GM04503 (cell line): ENCODE measurements around the gene GNA12.
"Not testable (repeated sequence)": the region's sequence is repeated elsewhere in the genome, so short reads cannot be mapped to it uniquely, and the experiment has no call there.

Experiments used
- DNase-seq: peaks from one replicate; pipeline ENCODE4 v3.0.0-alpha.2; 2012; ENCODE audit warnings: low read depth

The GNA12 gene

GRCh38 chr7:2748684-2749083 lies 95.4 kb downstream of the GNA12 start:
- DNase-seq = not testable (repeated sequence)

- DNase-seq = not testable (repeated sequence)
Observed at GRCh38 chr7:2743523-2744185, 100.5 kb downstream of the GNA12 start.

- DNase-seq = no peak
Observed at GRCh38 chr7:2738766-2739549, 105.2 kb downstream of the GNA12 start.

- no peak for DNase-seq
Observed at GRCh38 chr7:2737771-2738540, 106.2 kb downstream of the GNA12 start.

GRCh38 chr7:2737005-2737743 lies 106.9 kb downstream of the GNA12 start:
- DNase-seq = not testable (repeated sequence)

GRCh38 chr7:2736411-2736914 lies 107.6 kb downstream of the GNA12 start:
- no peak for DNase-seq

- DNase-seq = no peak
Observed at GRCh38 chr7:2735744-2736143, 108.4 kb downstream of the GNA12 start.

GRCh38 chr7:2734751-2735571 lies 109.1 kb downstream of the GNA12 start:
- DNase-seq = no peak

GRCh38 chr7:2734084-2734686 lies 109.9 kb downstream of the GNA12 start:
- DNase-seq = no peak

GRCh38 chr7:2732959-2733584 lies 111.0 kb downstream of the GNA12 start:
- no peak for DNase-seq

- no peak for DNase-seq
Observed at GRCh38 chr7:2732388-2732787, 111.7 kb downstream of the GNA12 start.

GRCh38 chr7:2730846-2731770 lies 113.0 kb downstream of the GNA12 start:
- DNase-seq = no peak

GRCh38 chr7:2729893-2730716 lies 114.0 kb downstream of the GNA12 start:
- DNase-seq = no peak

GRCh38 chr7:2729031-2729892 lies 114.8 kb downstream of the GNA12 start:
- DNase-seq = no peak

GRCh38 chr7:2728316-2729030 lies 115.6 kb downstream of the GNA12 start:
- DNase-seq = no peak

GRCh38 chr7:2727206-2727605 lies 116.9 kb downstream of the GNA12 start:
- DNase-seq = not testable (repeated sequence)
